K562 (cell line): ENCODE data around the gene ZNF350. TPM values are rescaled to one million over a fixed set of nuclear protein-coding genes. Genes with fewer than 3 reads are reported as not detected.
A peak's percentile ranks its signal among the peaks of the same experiment; 100 is the strongest.

Experiments
- ARID4B ChIP-seq: sonication (generic); formaldehyde crosslinking; IDR thresholded peaks from 2 replicates; pipeline ENCODE4 v1.8.0; 2022; ENCODE audit warnings: mild to moderate bottlenecking, missing genetic modification reagents
- CBX2 ChIP-seq: fragments of 200-600 bp; sonication (generic); IDR thresholded peaks from one replicate; pipeline ENCODE4 v1.6.1; 2012; ENCODE audit warnings: mild to moderate bottlenecking, low read length, inconsistent platforms; ENCODE audit not compliant: insufficient read depth, poor library complexity, severe bottlenecking
- CLOCK ChIP-seq: fragments of 250-450 bp; sonication (Bioruptor Pico); IDR thresholded peaks from 2 replicates; pipeline ENCODE4 v1.4.0; 2020; ENCODE audit warnings: mild to moderate bottlenecking, moderate library complexity, borderline replicate concordance
- GABPA ChIP-seq: fragments of 200-800 bp; sonication (Bioruptor generic); conservative IDR thresholded peaks from 2 replicates; pipeline ENCODE4 v1.6.1; 2016; ENCODE audit warnings: low read depth, missing genetic modification characterization, missing compliant biosample characterization
- PCBP2 ChIP-seq: fragments of 200-400 bp; formaldehyde crosslinking; IDR thresholded peaks from 2 replicates; pipeline ENCODE4 v1.6.1; 2018; ENCODE audit warnings: low read length, low read depth, mild to moderate bottlenecking, moderate library complexity; ENCODE audit not compliant: poor library complexity, severe bottlenecking
- SNIP1 ChIP-seq: fragments of 450-650 bp; IDR thresholded peaks from 2 replicates; pipeline ENCODE4 v1.7.1; 2017; ENCODE audit warnings: low read depth, mild to moderate bottlenecking
- SRSF7 ChIP-seq: fragments of 200-400 bp; formaldehyde crosslinking; optimal IDR thresholded peaks from 2 replicates; pipeline ENCODE3; 2017; ENCODE audit warnings: mild to moderate bottlenecking, low read depth, low read length
- TCF7 ChIP-seq: sonication (generic); IDR thresholded peaks from 2 replicates; pipeline ENCODE4 v1.6.1; 2016; ENCODE audit warnings: antibody characterized with exemption, borderline replicate concordance
- THAP12 ChIP-seq: fragments of 250-450 bp; sonication (Bioruptor Pico); IDR thresholded peaks from 2 replicates; pipeline ENCODE4 v1.9.0; 2021; ENCODE audit warnings: mild to moderate bottlenecking, inconsistent platforms
- ZBTB12 ChIP-seq: fragments of 250-450 bp; sonication (Bioruptor Pico); IDR thresholded peaks from 2 replicates; pipeline ENCODE4 v1.4.0; 2020
- ZNF696 ChIP-seq: fragments of 250-450 bp; sonication (Bioruptor Pico); conservative IDR thresholded peaks from 2 replicates; pipeline ENCODE4 v1.4.0; 2020; ENCODE audit warnings: mild to moderate bottlenecking, moderate library complexity
- polyA plus RNA-seq, 8 experiments: library from polyadenylated mRNA; depleted of rRNA in 4 of 8; stranded (reverse) in 5 of 8; unstranded in 3 of 8; fragments of >200 nt; fragmentation: Nextera tagmentation in 2 of 8; fragmentation: Illumina TruSeq in 1 of 8; extraction: Ambion mirVana in 2 of 8; extraction: Trizol in 1 of 8; gene quantifications; 2 replicates each; pipeline versions ENCODE4 v1.2.1 to v1.2.3, GENCODE V29; 2011 to 2014; ENCODE audit warnings: inconsistent platforms in 1 of 8, missing spikeins in 1 of 8
- total RNA-seq, 7 experiments: library from RNA; depleted of rRNA in 6 of 7; stranded (reverse); fragments of >200 nt in 6 of 7; fragmentation: Illumina TruSeq in 2 of 7; extraction: Trizol in 2 of 7; gene quantifications; 2 replicates each; pipeline versions ENCODE4 v1.2.1 to v1.2.3, GENCODE V29; 2011 to 2021; ENCODE audit warnings: low replicate concordance in 1 of 7

Gene ZNF350
- total and polyA plus RNA-seq, 9 of the 15 experiments (the other 6 are each of a cell fraction or from before 2014, with no cell fraction given): 1.7 to 4.8 (median 2.9) TPM

- 0 out of 2 replicates have a peak, but pooled peaks have one; percentile 20 for TF ChIP-seq ZBTB12 (CRISPR knock-in tag)
- no peak for TF ChIP-seq ARID4B
- TF ChIP-seq GABPA (tag): peak; percentile 74
- TF ChIP-seq ZNF696: no peak
- TF ChIP-seq TCF7: no peak
- TF ChIP-seq PCBP2: no peak
- no peak for TF ChIP-seq SRSF7
- no peak for TF ChIP-seq CLOCK (CRISPR knock-in tag)
- TF ChIP-seq THAP12 (CRISPR knock-in tag): no peak
- TF ChIP-seq CBX2: no peak
- TF ChIP-seq SNIP1: no peak
These were observed 59.6 kb downstream of the ZNF350 start, which contains the start of gene ZNF613 (continued) for GRCh38 chr19:51926784-51927741.
